H9 (cell line): Measurements from ENCODE around the gene SMO. TPM values are rescaled to one million over a fixed set of nuclear protein-coding genes. Genes with fewer than 3 reads are reported as not detected.

Source experiments
- DNase-seq: peaks from one replicate; pipeline ENCODE4 v3.0.0-alpha.2; 2017
- H2AFZ ChIP-seq: one replicate; pipeline ENCODE4 v1.6.1; 2013; ENCODE audit warnings: mild to moderate bottlenecking, low read length, control low read depth, moderate library complexity
- H2AK5ac ChIP-seq: 2 replicates; pipeline ENCODE4 v1.6.1; 2013; ENCODE audit warnings: low read length, control low read depth, mixed read lengths; ENCODE audit not compliant: insufficient read length
- H2BK120ac ChIP-seq: one replicate; pipeline ENCODE4 v1.6.1; 2013; ENCODE audit warnings: low read depth, mild to moderate bottlenecking, low read length, control low read depth, inconsistent platforms; ENCODE audit not compliant: poor library complexity, severe bottlenecking
- H2BK12ac ChIP-seq: 2 replicates; pipeline ENCODE4 v1.6.1; 2013; ENCODE audit warnings: low read length, control low read depth, mixed read lengths, low read depth; ENCODE audit not compliant: insufficient read length
- H2BK15ac ChIP-seq: 2 replicates; pipeline ENCODE4 v1.6.1; 2013; ENCODE audit warnings: low read depth, low read length, control low read depth
- H2BK20ac ChIP-seq: one replicate; pipeline ENCODE4 v1.6.1; 2013; ENCODE audit warnings: low read depth, mild to moderate bottlenecking, low read length, control low read depth, inconsistent platforms; ENCODE audit not compliant: poor library complexity, severe bottlenecking
- H2BK5ac ChIP-seq: 2 replicates; pipeline ENCODE4 v1.6.1; 2013; ENCODE audit warnings: low read length, control low read depth, mixed read lengths; ENCODE audit not compliant: insufficient read length
- H3K14ac ChIP-seq: 2 replicates; pipeline ENCODE4 v1.6.1; 2013; ENCODE audit warnings: low read length, control low read depth; ENCODE audit not compliant: insufficient read depth
- H3K18ac ChIP-seq: 2 replicates; pipeline ENCODE4 v1.6.1; 2013; ENCODE audit warnings: low read depth, mild to moderate bottlenecking, mixed read lengths, low read length, control low read depth; ENCODE audit not compliant: insufficient read length
- H3K23ac ChIP-seq: 2 replicates; pipeline ENCODE4 v1.6.1; 2013; ENCODE audit warnings: low read length, control low read depth, mixed read lengths, low read depth; ENCODE audit not compliant: insufficient read length
- H3K23me2 ChIP-seq: 2 replicates; pipeline ENCODE4 v1.6.1; 2013; ENCODE audit warnings: low read depth, mild to moderate bottlenecking, mixed read lengths, low read length, control low read depth; ENCODE audit not compliant: insufficient read length, poor library complexity, severe bottlenecking
- H3K27ac ChIP-seq: 2 replicates; pipeline ENCODE4 v1.5.1; 2013; ENCODE audit warnings: low read length, control low read depth, mixed read lengths, low read depth; ENCODE audit not compliant: insufficient read length
- H3K27me3 ChIP-seq: 2 replicates; pipeline ENCODE4 v1.6.1; 2013; ENCODE audit warnings: low read length, control low read depth, inconsistent platforms; ENCODE audit not compliant: insufficient read depth
- H3K4ac ChIP-seq: 2 replicates; pipeline ENCODE4 v1.6.1; 2013; ENCODE audit warnings: low read depth, mild to moderate bottlenecking, control low read depth, inconsistent platforms, low read length, moderate library complexity
- H3K4me1 ChIP-seq: 2 replicates; pipeline ENCODE4 v1.6.1; 2013; ENCODE audit warnings: low read length, control low read depth, inconsistent platforms; ENCODE audit not compliant: insufficient read depth
- H3K4me2 ChIP-seq: 2 replicates; pipeline ENCODE4 v1.6.1; 2013; ENCODE audit warnings: low read length, control low read depth, mixed read lengths; ENCODE audit not compliant: insufficient read length, insufficient read depth
- H3K56ac ChIP-seq: 2 replicates; pipeline ENCODE4 v1.6.1; 2013; ENCODE audit warnings: low read depth, mild to moderate bottlenecking, mixed read lengths, low read length, control low read depth; ENCODE audit not compliant: insufficient read length
- H3K79me1 ChIP-seq: 2 replicates; pipeline ENCODE4 v1.6.1; 2013; ENCODE audit warnings: low read depth, mild to moderate bottlenecking, moderate library complexity, low read length, control low read depth, inconsistent platforms; ENCODE audit not compliant: insufficient read depth, poor library complexity, severe bottlenecking
- H3K79me2 ChIP-seq: 2 replicates; pipeline ENCODE4 v1.6.1; 2013; ENCODE audit warnings: low read length, control low read depth, inconsistent platforms; ENCODE audit not compliant: insufficient read depth
- H3K9ac ChIP-seq: 2 replicates; pipeline ENCODE4 v1.6.1; 2013; ENCODE audit warnings: low read length, control low read depth, mixed read lengths; ENCODE audit not compliant: insufficient read length; ENCODE audit errors: extremely low read depth
- H3K9me3 ChIP-seq: one replicate; pipeline ENCODE4 v1.6.1; 2013; ENCODE audit warnings: low read depth, low read length, inconsistent platforms; ENCODE audit not compliant: control insufficient read depth
- H3T11ph ChIP-seq: one replicate; pipeline ENCODE4 v1.6.1; 2013; ENCODE audit warnings: mild to moderate bottlenecking, low read length, control low read depth, inconsistent platforms
- H4K20me1 ChIP-seq: one replicate; pipeline ENCODE4 v1.6.1; 2013; ENCODE audit not compliant: control insufficient read depth, insufficient read length, insufficient read depth
- H4K5ac ChIP-seq: 2 replicates; pipeline ENCODE4 v1.6.1; 2013; ENCODE audit warnings: low read depth, mild to moderate bottlenecking, mixed read lengths, low read length, control low read depth; ENCODE audit not compliant: insufficient read length
- H4K8ac ChIP-seq: replicated peaks from 2 replicates; pipeline ENCODE4 v1.6.1; 2013; ENCODE audit warnings: low read length, control low read depth, mixed read lengths, low read depth; ENCODE audit not compliant: insufficient read length
- H4K91ac ChIP-seq: 2 replicates; pipeline ENCODE4 v1.6.1; 2013; ENCODE audit warnings: low read depth, mild to moderate bottlenecking, moderate library complexity, mixed read lengths, low read length, control low read depth; ENCODE audit not compliant: insufficient read length
- H3K27ac Mint-ChIP-seq, 3 experiments: 2 replicates in 2 of 3; 3 replicates in 1 of 3; pipeline ENCODE4 v1.8.0; 2020 to 2021; ENCODE audit warnings: mixed read lengths in 3 of 3, mild to moderate bottlenecking in 1 of 3, moderate library complexity in 1 of 3
- H3K27me3 Mint-ChIP-seq: 2 replicates; pipeline ENCODE4 v1.8.0; 2021; ENCODE audit warnings: low read depth, mild to moderate bottlenecking, moderate library complexity, mixed read lengths
- H3K36me3 Mint-ChIP-seq, 3 experiments: 2 replicates in 2 of 3; 3 replicates in 1 of 3; pipeline ENCODE4 v1.8.0; 2020 to 2021; ENCODE audit warnings: low read depth in 3 of 3, mixed read lengths in 3 of 3; ENCODE audit not compliant: insufficient read depth in 1 of 3
- H3K4me1 Mint-ChIP-seq, 2 experiments: 2 replicates each; pipeline ENCODE4 v1.8.0; 2020; ENCODE audit warnings: mixed read lengths in 2 of 2
- H3K4me3 Mint-ChIP-seq, 2 experiments: 2 replicates in 1 of 2; 3 replicates in 1 of 2; pipeline ENCODE4 v1.8.0; 2020 to 2021; ENCODE audit warnings: mild to moderate bottlenecking in 2 of 2, mixed read lengths in 2 of 2, moderate library complexity in 1 of 2
- H3K9me3 Mint-ChIP-seq, 2 experiments: 2 replicates in 1 of 2; 3 replicates in 1 of 2; pipeline ENCODE4 v1.8.0; 2020; ENCODE audit warnings: mild to moderate bottlenecking in 2 of 2, mixed read lengths in 2 of 2, moderate library complexity in 1 of 2
- CTCF ChIP-seq: fragments of 200-600 bp; sonication (generic); conservative IDR thresholded peaks from 3 replicates; pipeline ENCODE4 v1.8.0; 2021; ENCODE audit warnings: antibody characterized with exemption, mild to moderate bottlenecking
- WGBS: extraction: QIAGEN DNeasy Blood & Tissue Kit; methylation state at CpG from one replicate; pipeline ENCODE4 v1.1.7; 2013; ENCODE audit warnings: missing lambda C conversion rate, low lambda C conversion rate, mixed read lengths; ENCODE audit not compliant: insufficient read length; ENCODE audit errors: extremely low coverage; 5-methylcytosine and 5-hydroxymethylcytosine counted together
- total RNA-seq: library from RNA; stranded (reverse); gene quantifications from 2 replicates; pipeline ENCODE4 v1.2.1, GENCODE V29; 2021

SMO gene
- total RNA-seq, 1 experiment from 2014 or later: 66.8 TPM

GRCh38 chr7:129144095-129144833 lies 44.2 kb upstream of the SMO start, which contains the start of gene TSPAN33:
TSPAN33 (plus strand) TSS chr7:129144707; CDS start chr7:129144981, 274 bp downstream.
- Histone ChIP-seq H3K27ac (no peak within 1 kb of the TSS), H3K23ac (no peak within 1 kb of the TSS), H3K14ac (no peak within 1 kb of the TSS), H3K9me3 (no peaks in the 10 kb centered on the region), H2AFZ (no peak within 1 kb of the TSS), H3K18ac (no peak within 1 kb of the TSS), H4K20me1 (no peaks in the 10 kb centered on the region), H2BK20ac (no peak within 1 kb of the TSS), H3K4ac (no peak within 1 kb of the TSS), H2BK15ac (no peak within 1 kb of the TSS), H2BK12ac (no peak within 1 kb of the TSS), H4K8ac (no peak within 1 kb of the TSS), H3K4me1 (no peaks in the 10 kb centered on the region), H3K56ac (no peak within 1 kb of the TSS), H4K5ac (no peak within 1 kb of the TSS), H2BK5ac (no peak within 1 kb of the TSS), H3K9ac (peak within 1 kb of the TSS; percentile 36), H3K23me2 (peaks cover 7% of the 10 kb centered on the region), H4K91ac (no peak within 1 kb of the TSS), H3K79me2 (no peaks in the 10 kb centered on the region), H3K27me3 (peaks cover 2% of the 10 kb centered on the region; the same call in 1 of the 2 replicates), H3K79me1 (no peaks in the 10 kb centered on the region), H2AK5ac (no peak within 1 kb of the TSS), H3T11ph (no peak within 1 kb of the TSS), H2BK120ac (no peak within 1 kb of the TSS), H3K4me2 (peak within 1 kb of the TSS; percentile 89)
- Mint-ChIP-seq H3K4me1 (peaks cover 12 to 17% of the 10 kb centered on the region in 2 experiments), H3K4me3 (peak within 1 kb of the TSS; percentile 77 to 86), H3K9me3 (no peaks in the 10 kb centered on the region), H3K27ac (no peak within 1 kb of the TSS; a peak in 1 of 7 replicates), H3K36me3 (no peaks in the 10 kb centered on the region; a peak in 2 of 7 replicates), H3K27me3 (peaks cover 38% of the 10 kb centered on the region)
- WGBS: no CpG with 5 or more reads among the region's 43 CpGs
- TF ChIP-seq CTCF: no peak
- peak; percentile 92 for DNase-seq
